Osteoblast (primary cell): ENCODE results near the gene DNAJB14. TPM values are rescaled to one million over a fixed set of nuclear protein-coding genes. Genes with fewer than 3 reads are reported as not detected.

Experiments
- DNase-seq: peaks from one replicate; pipeline ENCODE4 v3.0.0; 2011; ENCODE audit warnings: low spot score, mixed read lengths; ENCODE audit not compliant: insufficient read length; ENCODE audit errors: missing footprints
- H2AFZ ChIP-seq: 2 replicates; pipeline ENCODE4 v1.6.0; 2011; ENCODE audit warnings: mild to moderate bottlenecking, low read length
- H3K27ac ChIP-seq: 2 replicates; pipeline ENCODE4 v1.5.1; 2011; ENCODE audit warnings: mild to moderate bottlenecking, low read depth, low read length, moderate library complexity
- H3K27me3 ChIP-seq: 2 replicates; pipeline ENCODE4 v1.6.0; 2012; ENCODE audit warnings: mild to moderate bottlenecking, control low read depth, inconsistent platforms, low read length, moderate library complexity; ENCODE audit not compliant: insufficient read depth
- H3K36me3 ChIP-seq: 2 replicates; pipeline ENCODE4 v1.5.1; 2011; ENCODE audit warnings: mild to moderate bottlenecking, low read length, control low read depth, moderate library complexity; ENCODE audit not compliant: insufficient read depth
- H3K4me1 ChIP-seq: 2 replicates; pipeline ENCODE4 v1.5.1; 2011; ENCODE audit warnings: mild to moderate bottlenecking, low read length, control low read depth, moderate library complexity; ENCODE audit not compliant: insufficient read depth
- H3K4me2 ChIP-seq: 2 replicates; pipeline ENCODE4 v1.6.0; 2011; ENCODE audit warnings: mild to moderate bottlenecking, low read length; ENCODE audit not compliant: insufficient read depth
- H3K4me3 ChIP-seq: fragments of 200-600 bp; sonication (generic); 3 replicates; pipeline ENCODE4 v1.5.1; 2012; ENCODE audit warnings: mild to moderate bottlenecking, low read length, inconsistent platforms; ENCODE audit not compliant: insufficient read depth
- H3K79me2 ChIP-seq: 2 replicates; pipeline ENCODE4 v1.6.0; 2012; ENCODE audit warnings: mild to moderate bottlenecking, low read length, control low read depth, inconsistent platforms; ENCODE audit not compliant: insufficient read depth
- H3K9me3 ChIP-seq: 2 replicates; pipeline ENCODE4 v1.5.1; 2011; ENCODE audit warnings: low read depth, low read length, control low read depth
- H4K20me1 ChIP-seq: 2 replicates; pipeline ENCODE4 v1.6.0; 2012; ENCODE audit warnings: mild to moderate bottlenecking, low read length, control low read depth; ENCODE audit not compliant: insufficient read depth
- CTCF ChIP-seq: IDR thresholded peaks from 2 replicates; pipeline ENCODE4 v1.5.1; 2011; ENCODE audit warnings: mild to moderate bottlenecking, low read depth, low read length, moderate library complexity; ENCODE audit errors: extremely low read depth
- total RNA-seq: library from RNA; depleted of rRNA; stranded (reverse); fragments of >200 nt; gene quantifications from 2 replicates; pipeline ENCODE4 v1.2.3, GENCODE V29; 2012

DNAJB14 gene
- total RNA-seq, 1 donor = 41.3 TPM

GRCh38 chr4:99885063-99885664 lies 61.3 kb downstream of the DNAJB14 start:
- Histone ChIP-seq H3K36me3 (peaks cover 46% of the 10 kb centered on the region), H2AFZ (no peak overlapping the region), H3K79me2 (peaks cover 21% of the 10 kb centered on the region), H3K27me3 (no peaks in the 10 kb centered on the region), H3K4me2 (no peak overlapping the region), H3K4me3 (no peak overlapping the region), H3K4me1 (peaks cover 14% of the 10 kb centered on the region), H4K20me1 (no peaks in the 10 kb centered on the region), H3K27ac (no peak overlapping the region), H3K9me3 (no peaks in the 10 kb centered on the region)
- DNase-seq = no peak
- peak; percentile 45 for TF ChIP-seq CTCF

- no peak overlapping the region for H3K27ac ChIP-seq
- H3K4me2 ChIP-seq = no peak overlapping the region
- no peak overlapping the region for H3K4me3 ChIP-seq
- no peak for DNase-seq
- H4K20me1 ChIP-seq = peaks cover 2% of the 10 kb centered on the region
- no peak overlapping the region for H2AFZ ChIP-seq
- no peaks in the 10 kb centered on the region for H3K9me3 ChIP-seq
- no peaks in the 10 kb centered on the region for H3K27me3 ChIP-seq
- H3K79me2 ChIP-seq = no peaks in the 10 kb centered on the region
- TF ChIP-seq CTCF = no peak
- H3K4me1 ChIP-seq = no peaks in the 10 kb centered on the region
- peaks cover 59% of the 10 kb centered on the region for H3K36me3 ChIP-seq
Measured at GRCh38 chr4:99879458-99879857, 67.0 kb downstream of the DNAJB14 start.

- DNase-seq = no peak
- H3K27ac ChIP-seq = no peak overlapping the region
- H4K20me1 ChIP-seq = peaks cover 2% of the 10 kb centered on the region
- H3K4me1 ChIP-seq = no peaks in the 10 kb centered on the region
- H3K79me2 ChIP-seq = no peaks in the 10 kb centered on the region
- no peak for TF ChIP-seq CTCF
- H3K9me3 ChIP-seq = no peaks in the 10 kb centered on the region
- no peaks in the 10 kb centered on the region for H3K27me3 ChIP-seq
- peaks cover 50% of the 10 kb centered on the region for H3K36me3 ChIP-seq
- no peak overlapping the region for H3K4me3 ChIP-seq
- no peak overlapping the region for H3K4me2 ChIP-seq
- H2AFZ ChIP-seq = no peak overlapping the region
Measured at GRCh38 chr4:99878604-99879003, 67.8 kb downstream of the DNAJB14 start.

GRCh38 chr4:99876946-99877345 lies 69.5 kb downstream of the DNAJB14 start:
- no peaks in the 10 kb centered on the region for H3K27me3 ChIP-seq
- no peak overlapping the region for H2AFZ ChIP-seq
- H3K36me3 ChIP-seq = peaks cover 41% of the 10 kb centered on the region
- no peak overlapping the region for H3K4me2 ChIP-seq
- H3K4me3 ChIP-seq = no peak overlapping the region
- no peak for DNase-seq
- H3K79me2 ChIP-seq = no peaks in the 10 kb centered on the region
- H3K4me1 ChIP-seq = no peaks in the 10 kb centered on the region
- H4K20me1 ChIP-seq = peaks cover 2% of the 10 kb centered on the region
- H3K27ac ChIP-seq = no peak overlapping the region
- no peaks in the 10 kb centered on the region for H3K9me3 ChIP-seq
- no peak for TF ChIP-seq CTCF
